NCI-H2107 (cell line): ENCODE measurements around the gene ALG8.
A peak's percentile ranks its signal among the peaks of the same experiment; 100 is the strongest.
"Not testable (repeated sequence)": the region's sequence is repeated elsewhere in the genome, so short reads cannot be mapped to it uniquely, and the experiment has no call there.

ENCODE experiments used
- DNase-seq: peaks from one replicate; lab custom pipeline; 2025; lab: John Stamatoyannopoulos, UW

Gene ALG8

GRCh38 chr11:78100261-78100660 is 39.2 kb downstream of the ALG8 start:
- DNase-seq, result peak; percentile 46

DNA sequence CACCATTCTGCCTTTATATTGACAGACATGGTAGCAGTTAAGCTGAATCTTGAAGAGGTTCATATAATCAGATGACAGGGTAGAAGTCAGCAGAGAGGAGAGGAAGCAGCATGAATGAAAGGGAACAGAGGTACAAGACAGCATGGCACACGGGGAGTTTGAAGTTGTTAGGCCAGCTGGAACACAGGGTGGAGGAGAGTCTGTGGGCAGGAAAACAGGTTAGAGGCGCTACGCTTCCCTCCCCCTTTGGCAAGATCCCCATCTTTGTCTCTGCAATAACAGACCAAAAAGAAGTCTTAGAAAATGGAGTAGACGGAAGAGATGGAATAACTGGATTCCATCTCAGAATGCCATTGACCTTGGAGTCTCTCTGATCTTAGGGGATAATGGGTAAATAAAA is 39.8 kb downstream of the ALG8 start:
- no peak for DNase-seq

DNA sequence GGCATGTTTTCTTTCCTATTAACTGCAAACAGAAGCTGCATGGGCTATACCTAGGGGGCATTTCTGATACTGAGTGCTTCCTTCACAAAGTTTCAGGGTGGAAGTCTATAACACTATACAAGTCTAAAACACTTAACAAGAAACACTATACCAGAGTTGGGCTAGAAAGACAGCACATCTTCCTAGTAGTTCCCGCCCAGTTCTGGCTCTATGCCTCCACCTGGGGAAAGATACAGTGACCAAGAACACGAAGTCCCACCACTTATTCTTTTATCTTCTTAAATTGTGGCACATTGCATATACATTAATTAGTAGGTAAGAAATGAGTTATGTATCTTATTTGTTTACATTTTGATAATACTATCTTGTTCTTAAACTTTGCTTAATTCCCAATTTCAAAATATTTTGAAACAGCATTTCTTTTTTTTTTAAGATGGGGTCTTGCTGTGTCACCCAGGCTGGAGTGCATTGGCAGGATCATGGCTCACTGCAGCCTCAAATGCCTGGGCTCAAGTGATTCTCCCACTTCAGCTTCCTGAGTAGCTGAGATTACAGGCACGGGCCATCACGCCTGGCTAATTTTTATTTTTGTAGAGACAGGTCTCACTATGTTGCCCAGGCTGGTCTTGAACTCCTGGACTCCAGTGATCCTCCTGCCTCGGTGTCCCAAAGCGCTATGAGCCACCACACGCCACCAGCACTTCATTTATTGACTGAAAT is 41.6 kb downstream of the ALG8 start:
- DNase-seq, result no peak

- DNase-seq, result no peak
These were observed 45.2 kb downstream of the ALG8 start for GRCh38 chr11:78094250-78094649.

DNA sequence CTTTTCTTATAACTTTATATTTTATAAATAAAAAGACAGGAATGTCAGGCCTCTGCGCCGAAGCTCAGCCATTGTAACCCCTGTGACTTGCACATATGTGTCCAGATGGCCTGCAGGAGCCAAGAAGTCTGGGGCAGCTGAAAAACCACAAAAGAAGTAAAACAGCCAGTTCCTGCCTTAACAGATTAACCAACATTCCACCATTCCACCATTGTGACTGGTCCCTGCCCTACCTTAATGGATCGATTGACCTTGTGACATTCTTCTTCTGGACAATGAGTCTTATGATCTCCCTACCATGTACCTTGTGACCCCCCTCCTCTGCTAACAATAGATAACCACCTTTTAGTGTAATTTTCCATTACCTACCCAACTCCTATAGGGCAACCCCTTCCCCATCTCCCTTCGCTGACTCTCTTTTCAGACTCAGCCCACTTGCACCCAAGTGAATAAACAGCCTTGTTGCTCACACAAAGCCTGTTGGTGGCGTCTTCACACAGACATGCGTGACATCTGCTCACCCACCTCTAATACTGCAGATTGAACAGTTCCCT is 52.8 kb downstream of the ALG8 start:
- not testable (repeated sequence) for DNase-seq

- DNase-seq, result no peak
These were observed 53.5 kb downstream of the ALG8 start for GRCh38 chr11:78085972-78086371.

DNA sequence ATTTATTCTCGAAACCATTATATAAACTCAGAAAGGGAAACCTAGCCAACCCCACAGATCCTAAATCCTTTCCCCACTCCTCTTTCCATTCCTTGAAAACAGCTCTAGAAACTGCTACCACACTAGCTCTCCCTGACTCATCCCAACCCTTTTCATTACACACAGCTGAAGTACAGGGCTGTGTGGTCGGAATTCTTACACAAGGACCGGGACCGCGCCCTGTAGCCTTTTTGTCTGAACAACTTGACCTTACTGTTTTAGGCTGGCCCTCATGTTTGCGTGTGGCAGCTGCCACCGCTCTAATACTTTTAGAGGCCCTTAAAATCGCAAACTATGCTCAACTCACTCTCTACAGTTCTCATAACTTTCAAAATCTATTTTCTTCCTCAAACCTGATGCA is 54.9 kb downstream of the ALG8 start:
- not testable (repeated sequence) for DNase-seq

DNA sequence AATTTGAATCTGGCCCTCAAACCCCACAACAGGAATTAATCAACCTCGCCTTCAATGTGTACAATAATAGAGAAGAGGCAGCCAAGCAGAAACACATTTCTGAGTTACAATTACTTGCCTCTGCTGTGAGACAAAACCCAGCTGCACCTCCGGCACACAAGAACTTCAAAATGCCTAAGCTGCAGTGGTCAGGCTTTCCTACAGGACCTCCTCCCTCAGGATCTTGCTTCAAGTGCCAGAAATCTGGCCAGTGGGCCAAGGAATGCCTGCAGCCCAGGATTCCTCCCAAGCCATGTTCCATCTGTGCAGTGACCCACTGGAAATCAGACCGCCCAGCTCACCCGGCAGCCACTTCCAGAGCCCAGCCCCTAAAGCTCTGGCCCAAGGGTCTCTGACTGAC is 56.4 kb downstream of the ALG8 start:
- no peak for DNase-seq

GRCh38 chr11:78082146-78082545 is 57.3 kb downstream of the ALG8 start:
- DNase-seq, result no peak

- DNase-seq, result no peak
These were observed 57.8 kb downstream of the ALG8 start for GRCh38 chr11:78081583-78081982.

- no peak for DNase-seq
These were observed 58.5 kb downstream of the ALG8 start for GRCh38 chr11:78080818-78081495.

DNA sequence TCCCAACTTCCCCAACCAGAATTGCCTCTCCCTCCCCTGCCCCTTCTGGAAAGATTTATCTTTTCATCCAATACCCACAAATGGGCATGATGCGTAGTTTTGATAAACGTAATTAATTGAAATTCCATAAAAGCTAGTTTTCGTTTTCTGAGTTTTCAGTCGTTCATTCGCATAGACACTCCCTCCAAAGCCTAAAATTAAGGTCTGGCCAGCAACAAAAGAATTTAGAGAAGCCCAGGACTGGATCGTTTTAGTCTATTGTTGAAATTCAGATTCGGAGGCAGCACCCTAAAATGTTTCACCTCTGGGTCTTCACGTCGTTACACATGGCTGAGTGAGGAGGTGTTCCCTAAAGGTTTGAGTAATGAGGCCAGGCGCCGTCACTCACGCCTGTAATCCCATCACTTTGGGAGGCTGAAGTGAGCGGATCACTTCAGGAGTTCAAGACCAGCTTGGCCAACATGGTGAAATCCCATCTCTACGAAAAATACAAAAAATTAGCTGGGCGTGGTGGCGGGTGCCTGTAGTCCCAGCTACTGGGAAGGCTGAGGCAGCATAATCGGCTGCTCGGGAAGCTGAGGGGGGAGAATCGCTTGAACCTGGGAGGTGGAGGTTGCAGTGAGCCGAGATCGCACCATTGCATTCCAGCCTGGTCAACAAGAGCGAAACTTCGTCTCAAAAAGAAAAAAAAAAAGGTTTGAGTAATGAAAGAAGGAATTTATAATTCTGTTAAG is 59.2 kb downstream of the ALG8 start:
- no peak for DNase-seq

GRCh38 chr11:78079232-78080083 is 60.0 kb downstream of the ALG8 start, which contains the start of gene NDUFC2:
Gene NDUFC2 (minus strand): TSS chr11:78079862. CDS start chr11:78079744, 118 bp downstream.
- peak; percentile 34 for DNase-seq

- DNase-seq, result no peak
These were observed 60.9 kb downstream of the ALG8 start for GRCh38 chr11:78078218-78079167.

GRCh38 chr11:78077592-78077991 is 61.8 kb downstream of the ALG8 start:
- not testable (repeated sequence) for DNase-seq

GRCh38 chr11:78076733-78077403 is 62.6 kb downstream of the ALG8 start:
- no peak for DNase-seq

DNA sequence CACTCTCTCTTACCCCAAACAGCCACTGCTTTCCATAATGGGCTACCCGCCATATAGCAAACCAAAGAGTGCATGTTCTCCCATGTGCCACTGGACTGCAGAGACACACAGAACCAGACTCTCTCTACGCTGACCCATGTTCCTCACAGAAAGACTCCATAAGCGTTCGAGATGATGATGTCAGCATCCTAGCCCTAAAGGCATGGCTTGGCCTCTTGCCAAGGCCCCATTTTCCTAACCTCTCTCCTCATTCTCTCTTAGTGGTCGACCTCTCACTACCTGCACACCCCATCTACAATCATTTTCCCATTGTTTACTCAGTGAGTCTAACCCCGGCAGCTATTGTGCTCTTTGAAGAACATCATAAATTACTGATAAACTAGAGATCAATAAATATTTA is 64.7 kb downstream of the ALG8 start:
- DNase-seq, result no peak

- no peak for DNase-seq
These were observed 67.0 kb downstream of the ALG8 start for GRCh38 chr11:78072455-78072854.

- no peak for DNase-seq
These were observed 67.7 kb downstream of the ALG8 start for GRCh38 chr11:78071717-78072116.

DNA sequence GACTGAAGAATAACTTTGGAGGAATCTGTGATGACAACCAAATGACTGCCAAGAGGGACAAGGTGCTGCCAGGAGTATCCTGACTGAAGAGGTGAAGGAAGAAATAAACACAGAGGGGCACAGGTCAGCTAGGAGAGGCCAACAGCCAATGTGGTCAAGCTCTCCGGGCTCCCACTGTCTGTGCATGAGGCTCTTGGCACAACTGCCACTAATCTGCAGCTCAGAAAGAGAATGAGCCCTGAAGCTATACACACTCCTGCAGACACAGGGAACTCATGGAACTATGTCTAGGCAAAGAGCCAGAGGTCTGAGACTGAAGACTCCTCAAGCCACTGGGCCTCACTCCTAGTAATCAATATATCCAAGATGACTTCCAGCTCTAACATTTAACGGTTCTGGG is 68.8 kb downstream of the ALG8 start:
- no peak for DNase-seq
